CD4-positive, CD25-positive, alpha-beta regulatory T cell (primary cell): ENCODE data around the gene GUCY2D. TPM values are rescaled to one million over a fixed set of nuclear protein-coding genes. Genes with fewer than 3 reads are reported as not detected.

Source experiments
- ATAC-seq, 2 donors: fragments of 150-1000 bp; cut with Tn5 transposase; one replicate each; pipeline ENCODE4 v1.10.0; 2021; ENCODE audit warnings: low read depth in 2 of 2, moderate number of reproducible peaks in 2 of 2, moderate library complexity in 1 of 2
- DNase-seq, 3 donors: peaks; one replicate each; pipeline versions ENCODE4 v3.0.0 to v3.0.0-alpha.2; 2012 to 2022; ENCODE audit warnings: mixed read lengths in 1 of 3
- H3K27ac ChIP-seq: one replicate; pipeline ENCODE4 v1.7.0; 2013; ENCODE audit warnings: mild to moderate bottlenecking, low read length; ENCODE audit not compliant: insufficient read depth, poor library complexity, severe bottlenecking
- H3K27me3 ChIP-seq: one replicate; pipeline ENCODE4 v1.7.0; 2013; ENCODE audit warnings: low read length; ENCODE audit not compliant: control insufficient read depth, insufficient read depth
- H3K36me3 ChIP-seq: one replicate; pipeline ENCODE4 v1.7.0; 2013; ENCODE audit warnings: mild to moderate bottlenecking, low read length, moderate library complexity; ENCODE audit not compliant: control insufficient read depth, insufficient read depth
- H3K4me1 ChIP-seq: 2 replicates; pipeline ENCODE4 v1.7.0; 2013; ENCODE audit warnings: mild to moderate bottlenecking, low read length; ENCODE audit not compliant: insufficient read depth, control insufficient read depth, poor library complexity, severe bottlenecking
- H3K4me3 ChIP-seq: one replicate; pipeline ENCODE4 v1.7.0; 2013; ENCODE audit warnings: low read depth, mild to moderate bottlenecking, low read length, moderate library complexity
- H3K9me3 ChIP-seq, 2 experiments: 1 replicate in 1 of 2; 2 replicates in 1 of 2; pipeline ENCODE4 v1.7.0; 2013; ENCODE audit warnings: low read length in 2 of 2, mild to moderate bottlenecking in 1 of 2, moderate library complexity in 1 of 2; ENCODE audit not compliant: control insufficient read depth in 2 of 2
- H3K27ac Mint-ChIP-seq, 3 donors: one replicate each; pipeline ENCODE4 v1.8.0; 2020 to 2022; ENCODE audit warnings: mild to moderate bottlenecking in 3 of 3, mixed read lengths in 3 of 3, moderate library complexity in 2 of 3
- H3K27me3 Mint-ChIP-seq: one replicate; pipeline ENCODE4 v1.8.0; 2022; ENCODE audit warnings: mild to moderate bottlenecking, mixed read lengths
- H3K36me3 Mint-ChIP-seq: one replicate; pipeline ENCODE4 v1.8.0; 2020; ENCODE audit warnings: mixed read lengths
- H3K4me1 Mint-ChIP-seq, 4 donors: one replicate each; pipeline ENCODE4 v1.8.0; 2020 to 2022; ENCODE audit warnings: mixed read lengths in 4 of 4, mild to moderate bottlenecking in 1 of 4
- H3K4me3 Mint-ChIP-seq, 4 donors: one replicate each; pipeline ENCODE4 v1.8.0; 2020 to 2022; ENCODE audit warnings: mild to moderate bottlenecking in 4 of 4, mixed read lengths in 4 of 4, moderate library complexity in 3 of 4
- H3K9me3 Mint-ChIP-seq, 7 donors: one replicate each; pipeline ENCODE4 v1.8.0; 2020 to 2022; ENCODE audit warnings: mixed read lengths in 7 of 7, mild to moderate bottlenecking in 3 of 7, moderate library complexity in 2 of 7
- polyA plus RNA-seq, 4 donors: library from polyadenylated mRNA; unstranded; fragments of 300-500 nt; fragmentation: Illumina TruSeq; gene quantifications; one replicate each; pipeline ENCODE4 v1.2.3, GENCODE V29; 2021
- total RNA-seq: library from RNA; stranded (reverse); gene quantifications from one replicate; pipeline ENCODE4 v1.2.3, GENCODE V29; 2022

The GUCY2D gene
- total and polyA plus RNA-seq, 5 donors from 2014 or later, result 0.23 TPM; not detected in 4

- Mint-ChIP-seq H3K9me3 (no peaks in the 10 kb centered on the region), H3K36me3 (no peaks in the 10 kb centered on the region), H3K27me3 (peaks cover 15% of the 10 kb centered on the region), H3K4me3 (no peak overlapping the region), H3K4me1 (peaks cover 4 to 8% (median 5%) of the 10 kb centered on the region in 4 donors), H3K27ac (no peak overlapping the region)
- no peak overlapping the region for H3K27ac ChIP-seq
- H3K9me3 ChIP-seq, result no peaks in the 10 kb centered on the region
- DNase-seq, result no peak
- no peak overlapping the region for H3K4me3 ChIP-seq
- peaks cover 4% of the 10 kb centered on the region for H3K4me1 ChIP-seq
- H3K36me3 ChIP-seq, result no peaks in the 10 kb centered on the region
- no peak for ATAC-seq
- H3K27me3 ChIP-seq, result no peaks in the 10 kb centered on the region
Observed at GRCh38 chr17:7984904-7985303, 17.5 kb upstream of the GUCY2D start.

- Histone ChIP-seq H3K4me3 (no peak overlapping the region), H3K9me3 (no peaks in the 10 kb centered on the region), H3K36me3 (no peaks in the 10 kb centered on the region), H3K27me3 (no peaks in the 10 kb centered on the region), H3K27ac (no peak overlapping the region), H3K4me1 (peaks cover 16% of the 10 kb centered on the region)
- Mint-ChIP-seq H3K27ac (no peak overlapping the region), H3K27me3 (peaks cover 4% of the 10 kb centered on the region), H3K36me3 (no peaks in the 10 kb centered on the region), H3K9me3 (no peaks in the 10 kb centered on the region), H3K4me3 (no peak overlapping the region), H3K4me1 (peaks cover 7 to 20% (median 16%) of the 10 kb centered on the region in 4 donors)
- DNase-seq (no peak), ATAC-seq (no peak)
Observed at GRCh38 chr17:7987112-7987893, 15.1 kb upstream of the GUCY2D start.

GRCh38 chr17:7988750-7989178 is 13.7 kb upstream of the GUCY2D start:
- Mint-ChIP-seq H3K27me3 (peaks cover 4% of the 10 kb centered on the region), H3K4me3 (peak overlapping the region; percentile 33 to 92 (median 72)), H3K27ac (peak overlapping the region; percentile 66 to 86 (median 85)), H3K36me3 (no peaks in the 10 kb centered on the region), H3K9me3 (no peaks in the 10 kb centered on the region), H3K4me1 (peaks cover 7 to 22% (median 16%) of the 10 kb centered on the region in 4 donors)
- ATAC-seq (peak; percentile 36 to 44), DNase-seq (peak; percentile 46 to 90 (median 84))
- no peaks in the 10 kb centered on the region for H3K9me3 ChIP-seq
- no peaks in the 10 kb centered on the region for H3K27me3 ChIP-seq
- H3K36me3 ChIP-seq, result no peaks in the 10 kb centered on the region
- H3K4me3 ChIP-seq, result no peak overlapping the region
- H3K27ac ChIP-seq, result peak overlapping the region; percentile 3
- peaks cover 16% of the 10 kb centered on the region for H3K4me1 ChIP-seq

GRCh38 chr17:7989781-7990655 is 12.4 kb upstream of the GUCY2D start:
- Mint-ChIP-seq H3K4me3 (peak overlapping the region; percentile 33 to 94 (median 85)), H3K27ac (peak overlapping the region; percentile 89 to 93 (median 91)), H3K4me1 (peaks cover 7 to 22% (median 16%) of the 10 kb centered on the region in 4 donors), H3K27me3 (peaks cover 10% of the 10 kb centered on the region), H3K36me3 (no peaks in the 10 kb centered on the region), H3K9me3 (no peaks in the 10 kb centered on the region)
- DNase-seq (peak; percentile 82 to 90 (median 89)), ATAC-seq (peak; percentile 92 to 94)
- H3K4me1 ChIP-seq, result peaks cover 16% of the 10 kb centered on the region
- H3K27ac ChIP-seq, result peak overlapping the region; percentile 71
- no peaks in the 10 kb centered on the region for H3K36me3 ChIP-seq
- H3K9me3 ChIP-seq, result no peaks in the 10 kb centered on the region
- peak overlapping the region; percentile 45 for H3K4me3 ChIP-seq
- H3K27me3 ChIP-seq, result peaks cover 2% of the 10 kb centered on the region

- H3K4me3 ChIP-seq, result no peak overlapping the region
- Mint-ChIP-seq H3K4me3 (peak overlapping the region in 1 of 4 donors; percentile 68), H3K27ac (no peak overlapping the region), H3K36me3 (no peaks in the 10 kb centered on the region), H3K9me3 (no peaks in the 10 kb centered on the region), H3K4me1 (peaks cover 7 to 26% (median 16%) of the 10 kb centered on the region in 4 donors), H3K27me3 (peaks cover 21% of the 10 kb centered on the region)
- peaks cover 16% of the 10 kb centered on the region for H3K4me1 ChIP-seq
- no peaks in the 10 kb centered on the region for H3K9me3 ChIP-seq
- ATAC-seq (no peak), DNase-seq (no peak)
- H3K27me3 ChIP-seq, result peaks cover 5% of the 10 kb centered on the region
- H3K36me3 ChIP-seq, result no peaks in the 10 kb centered on the region
- H3K27ac ChIP-seq, result no peak overlapping the region
Observed at GRCh38 chr17:7992516-7992915, 9.9 kb upstream of the GUCY2D start.

- H3K27me3 Mint-ChIP-seq, result peaks cover 22% of the 10 kb centered on the region
- ATAC-seq (no peak), DNase-seq (no peak)
- Histone ChIP-seq H3K27ac (no peak overlapping the region), H3K9me3 (no peaks in the 10 kb centered on the region), H3K4me1 (peaks cover 16% of the 10 kb centered on the region), H3K27me3 (peaks cover 5% of the 10 kb centered on the region), H3K4me3 (no peak overlapping the region), H3K36me3 (no peaks in the 10 kb centered on the region)
- no peaks in the 10 kb centered on the region for H3K9me3 Mint-ChIP-seq
- H3K27ac Mint-ChIP-seq, result no peak overlapping the region
- H3K4me1 Mint-ChIP-seq, result peaks cover 7 to 26% (median 16%) of the 10 kb centered on the region in 4 donors
- H3K4me3 Mint-ChIP-seq, result peak overlapping the region in 2 of 4 donors; percentile 49 to 68
- H3K36me3 Mint-ChIP-seq, result no peaks in the 10 kb centered on the region
Observed at GRCh38 chr17:7992924-7993323, 9.5 kb upstream of the GUCY2D start.

- Mint-ChIP-seq H3K9me3 (no peaks in the 10 kb centered on the region), H3K27me3 (peaks cover 25% of the 10 kb centered on the region), H3K27ac (no peak overlapping the region), H3K4me3 (peak overlapping the region in 2 of 4 donors; percentile 19 to 75), H3K36me3 (no peaks in the 10 kb centered on the region), H3K4me1 (peaks cover 6 to 23% (median 11%) of the 10 kb centered on the region in 4 donors)
- ATAC-seq (no peak), DNase-seq (no peak)
- H3K4me3 ChIP-seq, result no peak overlapping the region
- no peaks in the 10 kb centered on the region for H3K36me3 ChIP-seq
- H3K27ac ChIP-seq, result no peak overlapping the region
- peaks cover 5% of the 10 kb centered on the region for H3K27me3 ChIP-seq
- no peaks in the 10 kb centered on the region for H3K9me3 ChIP-seq
- H3K4me1 ChIP-seq, result peaks cover 16% of the 10 kb centered on the region
Observed at GRCh38 chr17:7993972-7994589, 8.3 kb upstream of the GUCY2D start.
